Right lobe of liver (tissue), 4 donors: Measurements from ENCODE around the gene ZNF592.
A peak's percentile ranks its signal among the peaks of the same experiment; 100 is the strongest.

Source experiments
- CTCF ChIP-seq, 4 donors: fragments of 200-600 bp in 3 of 4; fragments of 450-650 bp in 1 of 4; IDR thresholded peaks; one replicate each; pipeline versions ENCODE4 v1.5.1 to v1.8.0; 2016 to 2022; ENCODE audit warnings: antibody characterized with exemption in 4 of 4, mild to moderate bottlenecking in 2 of 4
- POLR2A ChIP-seq: fragments of 450-650 bp; IDR thresholded peaks from one replicate; pipeline ENCODE4 v1.6.1; 2017; ENCODE audit warnings: antibody characterized with exemption, mild to moderate bottlenecking
- donor health status: DM: no; HTN: no; CAD: no.
- donor health status: DM: no; HTN: no; CAD: no.
- donor health status: DM: no; HTN: yes; CAD: no.

- peak in 1 of 4 donors; percentile 22 for TF ChIP-seq CTCF (IDR thresholded peaks at IDR 0.05)
- no peak for TF ChIP-seq POLR2A
These were observed 959 bp downstream of the ZNF592 start for GRCh38 chr15:84749111-84749991.
